ENCODE results near the gene GRAMD1B.
A peak's percentile ranks its signal among the peaks of the same experiment; 100 is the strongest.
"Not testable (repeated sequence)": the region's sequence is repeated elsewhere in the genome, so short reads cannot be mapped to it uniquely, and the experiment has no call there.

GRAMD1B gene

GRCh38 chr11:123443851-123444623 is 14.0 kb downstream of the GRAMD1B start:
- no peak for DNase-seq (ENCODE audit: low read depth in 3 of 3)

GRCh38 chr11:123448823-123449222 is 18.8 kb downstream of the GRAMD1B start:
- DNase-seq (ENCODE audit: low read depth in 3 of 3) = no peak

GRCh38 chr11:123449436-123449835 is 19.4 kb downstream of the GRAMD1B start:
- DNase-seq (ENCODE audit: low read depth in 3 of 3) = no peak

- no peak for DNase-seq (ENCODE audit: low read depth in 3 of 3)
Measured at GRCh38 chr11:123450623-123451022, 20.6 kb downstream of the GRAMD1B start.

GRCh38 chr11:123451183-123451781 is 21.2 kb downstream of the GRAMD1B start:
- no peak for DNase-seq (ENCODE audit: low read depth in 3 of 3)

- DNase-seq (ENCODE audit: low read depth in 3 of 3) = no peak
Measured at GRCh38 chr11:123452794-123453193, 22.7 kb downstream of the GRAMD1B start.

GRCh38 chr11:123454060-123454651 is 24.1 kb downstream of the GRAMD1B start:
- DNase-seq (ENCODE audit: low read depth in 3 of 3) = peak; percentile 56 to 81 (median 59)

GRCh38 chr11:123454796-123455195 is 24.7 kb downstream of the GRAMD1B start:
- no peak for DNase-seq (ENCODE audit: low read depth in 3 of 3)

- not testable (repeated sequence) for DNase-seq (ENCODE audit: low read depth in 3 of 3)
Measured at GRCh38 chr11:123456448-123456847, 26.4 kb downstream of the GRAMD1B start.

- DNase-seq (ENCODE audit: low read depth in 3 of 3) = no peak
Measured at GRCh38 chr11:123457187-123457770, 27.2 kb downstream of the GRAMD1B start.

- no peak for DNase-seq (ENCODE audit: low read depth in 3 of 3)
Measured at GRCh38 chr11:123458501-123458900, 28.4 kb downstream of the GRAMD1B start.

- DNase-seq (ENCODE audit: low read depth in 3 of 3) = no peak
Measured at GRCh38 chr11:123460012-123460700, 30.1 kb downstream of the GRAMD1B start.

- no peak for DNase-seq (ENCODE audit: low read depth in 3 of 3)
Measured at GRCh38 chr11:123461164-123461563, 31.1 kb downstream of the GRAMD1B start.

- not testable (repeated sequence) for DNase-seq (ENCODE audit: low read depth in 3 of 3)
Measured at GRCh38 chr11:123465667-123466066, 35.6 kb downstream of the GRAMD1B start.

- not testable (repeated sequence) for DNase-seq (ENCODE audit: low read depth in 3 of 3)
Measured at GRCh38 chr11:123466172-123466571, 36.1 kb downstream of the GRAMD1B start.

- no peak for DNase-seq (ENCODE audit: low read depth in 3 of 3)
Measured at GRCh38 chr11:123469089-123469488, 39.0 kb downstream of the GRAMD1B start.

GRCh38 chr11:123469586-123469985 is 39.5 kb downstream of the GRAMD1B start:
- no peak for DNase-seq (ENCODE audit: low read depth in 3 of 3)

- DNase-seq (ENCODE audit: low read depth in 3 of 3) = no peak
Measured at GRCh38 chr11:123470842-123471241, 40.8 kb downstream of the GRAMD1B start.

- DNase-seq (ENCODE audit: low read depth in 3 of 3) = no peak
Measured at GRCh38 chr11:123472236-123472935, 42.3 kb downstream of the GRAMD1B start.

- DNase-seq (ENCODE audit: low read depth in 3 of 3) = no peak
Measured at GRCh38 chr11:123473941-123474677, 44.0 kb downstream of the GRAMD1B start.

GRCh38 chr11:123474994-123475393 is 44.9 kb downstream of the GRAMD1B start:
- DNase-seq (ENCODE audit: low read depth in 3 of 3) = no peak
